Measurements from ENCODE around the gene METTL9.

DNA sequence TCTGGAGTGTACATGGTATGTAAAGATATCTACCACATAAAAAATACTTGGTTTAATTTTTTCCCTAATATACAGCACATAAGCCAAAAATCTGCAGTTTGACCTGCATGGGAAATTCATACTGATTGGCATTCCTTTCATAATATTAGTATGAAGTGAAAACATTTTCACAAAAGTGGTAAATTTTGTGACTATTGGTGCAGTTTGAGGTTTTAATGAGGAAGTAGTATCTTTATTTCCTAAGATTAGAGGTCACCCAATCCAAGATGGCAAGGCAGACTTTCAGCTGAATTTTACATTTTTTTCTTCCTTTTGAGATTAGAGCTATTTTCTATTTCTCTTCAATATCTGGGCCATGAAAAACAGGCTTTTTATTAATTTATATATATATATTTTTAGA is 21.2 kb downstream of the METTL9 start:
- TF ChIP-seq GATA3 (IDR thresholded peaks at IDR 0.05; ENCODE audit: low read depth, low read length) = no peak
- TF ChIP-seq GATA2 (IDR thresholded peaks at IDR 0.05; ENCODE audit: low read depth, low read length) = no peak

Measured in SH-SY5Y (cell line).